SK-N-SH (cell line): ENCODE data around the gene LMO7. TPM values are rescaled to one million over a fixed set of nuclear protein-coding genes. Genes with fewer than 3 reads are reported as not detected.

Experiments
- CTCF ChIA-PET: fragments of 300-600, 350-600 bp; formaldehyde crosslinking; extraction: SDS; loops from one replicate; lab custom pipeline; 2021; lab: Yijun Ruan, JAX
- POLR2A ChIA-PET: fragments of 350-600 bp; sonication (Branson Sonifier 250); formaldehyde crosslinking; extraction: SDS; loops from one replicate; lab custom pipeline; 2020; ENCODE audit warnings: antibody characterized with exemption, inconsistent platforms; lab: Yijun Ruan, JAX
- DNase-seq: peaks from one replicate; pipeline ENCODE4 v3.0.0; 2012
- H2AFZ ChIP-seq: fragments of 200-600 bp; sonication (generic); 2 replicates; pipeline ENCODE4 v1.8.1; 2016; ENCODE audit warnings: antibody characterized with exemption, mild to moderate bottlenecking, low read depth
- H3F3A ChIP-seq: fragments of 200-600 bp; sonication (generic); replicated peaks from 2 replicates; pipeline ENCODE3; 2016; ENCODE audit warnings: antibody characterized with exemption, mild to moderate bottlenecking; ENCODE audit not compliant: insufficient read depth
- H3K27ac ChIP-seq, 2 experiments: fragments of 200-500 bp in 1 of 2; fragments of 200-600 bp in 1 of 2; sonication (Bioruptor generic) in 1 of 2; sonication (generic), shearing (Covaris generic) in 1 of 2; 2 replicates each; pipeline versions ENCODE4 v1.5.1 to v1.6.1; 2014 to 2016; ENCODE audit warnings: low read depth in 2 of 2, inconsistent platforms in 1 of 2, low read length in 1 of 2, mild to moderate bottlenecking in 1 of 2, mixed read lengths in 1 of 2
- H3K27me3 ChIP-seq: fragments of 200-600 bp; sonication (generic), shearing (Covaris generic); 2 replicates; pipeline ENCODE4 v1.6.1; 2016; ENCODE audit warnings: mixed run types; ENCODE audit not compliant: insufficient read depth
- H3K36me3 ChIP-seq, 2 experiments: fragments of 200-500 bp in 1 of 2; fragments of 200-600 bp in 1 of 2; sonication (Bioruptor generic) in 1 of 2; sonication (generic) in 1 of 2; replicated peaks in 1 of 2; 2 replicates each; pipeline versions ENCODE3 to v1.5.1; 2014 to 2016; ENCODE audit warnings: low read length in 1 of 2, mild to moderate bottlenecking in 1 of 2; ENCODE audit not compliant: insufficient read depth in 2 of 2, control insufficient read depth in 1 of 2
- H3K4me1 ChIP-seq, 2 experiments: fragments of 200-500 bp in 1 of 2; fragments of 200-600 bp in 1 of 2; sonication (Bioruptor generic) in 1 of 2; sonication (generic), shearing (Covaris generic) in 1 of 2; 2 replicates each; pipeline versions ENCODE4 v1.5.1 to v1.6.1; 2014 to 2016; ENCODE audit warnings: low read depth in 1 of 2, low read length in 1 of 2, mixed run types in 1 of 2; ENCODE audit not compliant: insufficient read depth in 2 of 2, control insufficient read depth in 1 of 2
- H3K4me2 ChIP-seq: fragments of 200-600 bp; sonication (generic), shearing (Covaris generic); 2 replicates; pipeline ENCODE4 v1.6.1; 2017; ENCODE audit warnings: mixed run types
- H3K4me3 ChIP-seq, 2 experiments: fragments of 200-500 bp in 1 of 2; fragments of 200-600 bp in 1 of 2; sonication (Bioruptor generic) in 1 of 2; sonication (generic), shearing (Covaris generic) in 1 of 2; 2 replicates each; pipeline versions ENCODE4 v1.5.1 to v1.8.1; 2014 to 2016; ENCODE audit warnings: low read depth in 2 of 2, inconsistent platforms in 1 of 2, low read length in 1 of 2, mild to moderate bottlenecking in 1 of 2, mixed read lengths in 1 of 2, moderate library complexity in 1 of 2
- H3K79me2 ChIP-seq: fragments of 200-600 bp; sonication (generic); 2 replicates; pipeline ENCODE4 v1.8.1; 2017; ENCODE audit warnings: mild to moderate bottlenecking; ENCODE audit not compliant: insufficient read depth
- H3K9ac ChIP-seq: fragments of 200-600 bp; sonication (generic); 2 replicates; pipeline ENCODE4 v1.6.1; 2017; ENCODE audit warnings: mixed run types
- H3K9me2 ChIP-seq: fragments of 200-600 bp; sonication (generic); 2 replicates; pipeline ENCODE4 v1.6.1; 2017; ENCODE audit warnings: mixed run types
- H3K9me3 ChIP-seq: fragments of 200-600 bp; sonication (generic); 2 replicates; pipeline ENCODE4 v1.6.1; 2017; ENCODE audit warnings: mixed run types, mild to moderate bottlenecking, moderate library complexity
- H4K20me1 ChIP-seq: fragments of 200-600 bp; sonication (generic); 2 replicates; pipeline ENCODE4 v1.6.1; 2017; ENCODE audit warnings: mild to moderate bottlenecking, mixed run types; ENCODE audit not compliant: insufficient read depth
- CTCF ChIP-seq: fragments of 200-600 bp; sonication (generic); IDR thresholded peaks from 2 replicates; pipeline ENCODE4 v1.6.1; 2017; ENCODE audit warnings: antibody characterized with exemption, mild to moderate bottlenecking, moderate library complexity
- EZH2phosphoT487 ChIP-seq: fragments of 200-600 bp; sonication (generic); IDR thresholded peaks from 2 replicates; pipeline ENCODE4 v1.6.1; 2017; ENCODE audit warnings: low read depth, mixed run types, mild to moderate bottlenecking, antibody characterized with exemption, moderate library complexity, borderline replicate concordance
- FOXM1 ChIP-seq: IDR thresholded peaks from 2 replicates; pipeline ENCODE4 v1.4.0; 2012; ENCODE audit warnings: low read depth, mild to moderate bottlenecking
- GABPA ChIP-seq: IDR thresholded peaks from 2 replicates; pipeline ENCODE4 v1.4.0; 2012; ENCODE audit warnings: low read depth, mild to moderate bottlenecking
- GATA2 ChIP-seq: sonication (generic); formaldehyde crosslinking; IDR thresholded peaks from 2 replicates; pipeline ENCODE4 v1.5.0; 2020; ENCODE audit warnings: mild to moderate bottlenecking, missing genetic modification reagents
- IRF3 ChIP-seq: fragments of 150-350 bp; IDR thresholded peaks from 2 replicates; pipeline ENCODE4 v1.6.1; 2016; ENCODE audit warnings: mild to moderate bottlenecking, low read depth, low read length
- JUND ChIP-seq: IDR thresholded peaks from 2 replicates; pipeline ENCODE4 v1.4.0; 2012
- MEF2A ChIP-seq: IDR thresholded peaks from 2 replicates; pipeline ENCODE4 v1.4.0; 2012; ENCODE audit warnings: low read depth, borderline replicate concordance
- MXI1 ChIP-seq: IDR thresholded peaks from 2 replicates; pipeline ENCODE4 v1.6.1; 2012; ENCODE audit warnings: mild to moderate bottlenecking, low read depth, low read length, improper control_type of control experiment
- PBX3 ChIP-seq: IDR thresholded peaks from 2 replicates; pipeline ENCODE4; 2012
- REST ChIP-seq: IDR thresholded peaks from 2 replicates; pipeline ENCODE4 v1.6.1; 2012; ENCODE audit warnings: mild to moderate bottlenecking, low read depth, low read length, moderate library complexity
- RFX5 ChIP-seq: IDR thresholded peaks from 2 replicates; pipeline ENCODE4 v1.6.1; 2012; ENCODE audit warnings: mild to moderate bottlenecking, improper control_type of control experiment, low read length
- RXRA ChIP-seq: IDR thresholded peaks from 2 replicates; pipeline ENCODE4 v1.4.0; 2012; ENCODE audit warnings: low read depth, mild to moderate bottlenecking, borderline replicate concordance
- SIN3A ChIP-seq: IDR thresholded peaks from 2 replicates; pipeline ENCODE4 v1.6.1; 2012; ENCODE audit warnings: low read depth, mild to moderate bottlenecking, low read length, moderate library complexity, borderline replicate concordance
- SMC3 ChIP-seq: IDR thresholded peaks from 2 replicates; pipeline ENCODE4 v1.6.1; 2012; ENCODE audit warnings: low read depth, low read length, improper control_type of control experiment
- TCF12 ChIP-seq: IDR thresholded peaks from 2 replicates; pipeline ENCODE4 v1.4.0; 2012
- ZBTB33 ChIP-seq: IDR thresholded peaks from 2 replicates; pipeline ENCODE4 v1.4.0; 2012; ENCODE audit warnings: low read depth, borderline replicate concordance
- WGBS: methylation state at CpG from one replicate; pipeline ENCODE4 v1.1.6; 2017; ENCODE audit warnings: low lambda C conversion rate; 5-methylcytosine and 5-hydroxymethylcytosine counted together
- polyA plus RNA-seq, 3 experiments: library from polyadenylated mRNA; depleted of rRNA; stranded (reverse); fragments of >200 nt; gene quantifications; 2 replicates each; pipeline ENCODE4 v1.2.3, GENCODE V29; 2012

Gene LMO7
- polyA plus RNA-seq, 1 of the 3 experiments (the other 2 are of a cell fraction): 83.6 TPM

GRCh38 chr13:75902166-75903104 is 266.3 kb downstream of the LMO7 start:
- Histone ChIP-seq H3K9me3 (no peaks in the 10 kb centered on the region), H3K4me2 (no peak overlapping the region), H3K27me3 (no peaks in the 10 kb centered on the region), H3K4me3 (no peak overlapping the region), H4K20me1 (no peaks in the 10 kb centered on the region), H3F3A (no peaks in the 10 kb centered on the region), H3K4me1 (peaks cover 0 to 5% of the 10 kb centered on the region in 2 experiments; a peak in 2 of 4 replicates), H3K9ac (no peak overlapping the region), H3K27ac (no peak overlapping the region), H2AFZ (no peak overlapping the region), H3K79me2 (no peaks in the 10 kb centered on the region), H3K9me2 (no peaks in the 10 kb centered on the region), H3K36me3 (no peaks in the 10 kb centered on the region)
- DNase-seq: no peak
- ChIA-PET POLR2A (no interaction called here), CTCF (interaction anchor here (1.3 to 2.1 kb wide), 5 partner anchors 25 to 570 kb away, joined by 3 to 9 read pairs (median 4); no protein-coding TSS in a partner anchor)
- TF ChIP-seq EZH2phosphoT487: no peak
- TF ChIP-seq ZBTB33: no peak
- TF ChIP-seq TCF12: no peak
- TF ChIP-seq GATA2: no peak
- TF ChIP-seq MXI1: no peak
- no peak for TF ChIP-seq GABPA
- no peak for TF ChIP-seq RXRA
- TF ChIP-seq CTCF: no peak
- no peak for TF ChIP-seq REST
- TF ChIP-seq JUND: no peak
- TF ChIP-seq RFX5: no peak
- TF ChIP-seq FOXM1: no peak
- TF ChIP-seq IRF3: no peak
- TF ChIP-seq SIN3A: no peak
- no peak for TF ChIP-seq MEF2A
- TF ChIP-seq SMC3: no peak
- TF ChIP-seq PBX3: no peak
- 23% methylated on average over 8 of the region's 8 CpGs for WGBS
